ENCODE data around the gene EME1. TPM values are rescaled to one million over a fixed set of nuclear protein-coding genes. Genes with fewer than 3 reads are reported as not detected.

EME1 gene
- total RNA-seq, 2 donors from 2014 or later: 3.9 TPM; not detected in 1

DNA sequence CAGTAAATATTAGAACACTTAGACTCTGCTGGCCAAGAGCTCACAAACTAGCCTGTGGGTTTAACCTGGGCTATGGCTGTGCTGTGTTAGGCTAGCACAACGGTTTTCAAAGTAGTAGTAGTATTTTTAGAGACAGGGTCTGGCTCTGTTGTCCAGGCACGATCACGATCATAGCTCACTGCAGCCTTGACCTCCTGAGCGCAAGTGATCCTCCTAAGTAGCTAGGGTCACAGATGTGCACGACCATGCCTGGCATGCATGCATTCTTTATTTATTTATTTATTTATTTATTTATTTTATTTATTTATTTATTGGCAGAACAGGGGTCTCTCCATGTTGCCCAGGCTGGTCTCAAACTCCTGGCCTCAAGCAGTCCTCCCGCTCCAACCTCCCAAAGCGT is 10.4 kb upstream of the EME1 start:
- Histone ChIP-seq H3K36me3 (peaks cover 25% of the 10 kb centered on the region), H3K9me3 (no peaks in the 10 kb centered on the region), H3K4me1 (ENCODE audit: control insufficient read depth in 1 of 2, low read depth in 2 of 2) (peaks cover 0 to 5% of the 10 kb centered on the region in 2 donors), H3K27ac (no peak overlapping the region), H3K4me3 (no peak overlapping the region), H3K27me3 (replicated peaks; ENCODE audit: insufficient read depth) (no peaks in the 10 kb centered on the region)
- TF ChIP-seq, protein P1, sequence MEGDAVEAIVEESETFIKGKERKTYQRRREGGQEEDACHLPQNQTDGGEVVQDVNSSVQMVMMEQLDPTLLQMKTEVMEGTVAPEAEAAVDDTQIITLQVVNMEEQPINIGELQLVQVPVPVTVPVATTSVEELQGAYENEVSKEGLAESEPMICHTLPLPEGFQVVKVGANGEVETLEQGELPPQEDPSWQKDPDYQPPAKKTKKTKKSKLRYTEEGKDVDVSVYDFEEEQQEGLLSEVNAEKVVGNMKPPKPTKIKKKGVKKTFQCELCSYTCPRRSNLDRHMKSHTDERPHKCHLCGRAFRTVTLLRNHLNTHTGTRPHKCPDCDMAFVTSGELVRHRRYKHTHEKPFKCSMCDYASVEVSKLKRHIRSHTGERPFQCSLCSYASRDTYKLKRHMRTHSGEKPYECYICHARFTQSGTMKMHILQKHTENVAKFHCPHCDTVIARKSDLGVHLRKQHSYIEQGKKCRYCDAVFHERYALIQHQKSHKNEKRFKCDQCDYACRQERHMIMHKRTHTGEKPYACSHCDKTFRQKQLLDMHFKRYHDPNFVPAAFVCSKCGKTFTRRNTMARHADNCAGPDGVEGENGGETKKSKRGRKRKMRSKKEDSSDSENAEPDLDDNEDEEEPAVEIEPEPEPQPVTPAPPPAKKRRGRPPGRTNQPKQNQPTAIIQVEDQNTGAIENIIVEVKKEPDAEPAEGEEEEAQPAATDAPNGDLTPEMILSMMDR (IDR thresholded peaks at IDR 0.05): no peak
- DNase-seq (ENCODE audit: low spot score) (no peak), ATAC-seq (ENCODE audit: insufficient number of reproducible peaks, low FRiP score, low read depth) (no peak)

DNA sequence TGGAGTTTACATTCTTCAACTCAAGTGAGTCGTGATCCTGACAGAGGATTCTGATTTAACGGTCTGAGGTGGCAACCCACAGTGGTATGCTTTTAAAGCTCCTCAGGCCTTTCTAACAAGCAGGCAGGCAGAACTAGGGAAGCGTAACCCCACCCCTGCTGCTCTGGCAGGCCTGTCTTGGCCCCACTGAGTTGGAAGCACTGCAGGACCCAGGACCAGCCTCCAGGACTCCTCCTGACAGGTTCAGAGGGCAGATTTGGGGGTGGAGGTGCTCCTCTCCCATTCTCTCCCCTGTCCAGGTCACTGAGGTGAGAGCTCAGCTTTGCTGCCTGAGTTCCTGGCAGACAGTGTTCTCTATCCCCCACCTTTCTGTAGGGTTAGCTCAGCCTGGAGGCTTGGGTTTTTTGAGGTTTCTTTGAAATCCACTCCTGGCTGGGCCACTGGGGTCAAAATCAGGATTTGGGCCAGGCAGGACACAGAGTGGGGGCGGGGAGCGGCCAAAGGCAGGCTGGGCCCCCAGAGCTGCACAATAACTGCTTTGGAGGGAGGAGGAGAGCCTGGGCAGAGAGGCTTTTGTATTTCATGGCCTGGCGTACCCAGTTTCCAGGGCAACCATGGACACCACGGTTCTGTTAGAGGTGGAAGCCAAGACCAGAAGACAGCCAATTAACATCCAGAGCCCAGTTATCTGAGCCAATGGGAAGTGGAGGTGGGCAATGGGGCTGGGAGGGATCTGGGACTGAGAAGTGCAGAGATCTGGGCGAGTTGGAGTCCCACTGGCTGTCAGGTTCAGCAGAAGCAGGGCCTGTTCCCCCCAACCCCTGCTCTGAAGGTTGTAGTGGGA is 9.6 kb upstream of the EME1 start:
- Histone ChIP-seq H3K9me3 (no peaks in the 10 kb centered on the region), H3K27me3 (replicated peaks; ENCODE audit: insufficient read depth) (no peaks in the 10 kb centered on the region), H3K36me3 (peaks cover 28% of the 10 kb centered on the region), H3K4me1 (ENCODE audit: control insufficient read depth in 1 of 2, low read depth in 2 of 2) (peaks cover 0 to 5% of the 10 kb centered on the region in 2 donors), H3K27ac (no peak overlapping the region), H3K4me3 (no peak overlapping the region)
- TF ChIP-seq, protein P1 (IDR thresholded peaks at IDR 0.05): no peak
- DNase-seq (ENCODE audit: low spot score) (no peak), ATAC-seq (ENCODE audit: insufficient number of reproducible peaks, low FRiP score, low read depth) (no peak)

DNA sequence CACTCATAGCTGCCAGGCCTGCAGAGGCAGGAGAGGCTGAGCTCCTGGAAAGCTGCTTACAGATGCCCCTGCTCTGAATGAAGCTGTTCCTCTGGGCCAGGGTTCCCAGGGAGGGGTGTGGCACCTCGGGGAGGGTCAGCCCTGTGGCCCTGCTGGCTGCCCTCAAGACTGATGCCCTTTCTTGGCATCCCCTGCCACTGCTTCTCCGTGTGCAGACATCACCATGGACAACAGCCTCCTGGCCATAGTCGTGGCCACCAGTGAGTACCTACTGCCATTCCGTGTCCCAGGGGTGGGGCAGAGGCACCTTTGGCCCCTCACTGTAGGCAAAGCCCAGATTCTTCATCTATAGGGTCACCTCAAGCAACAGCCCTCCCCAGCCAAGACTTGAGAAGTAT is 9.0 kb upstream of the EME1 start:
- H3K27ac ChIP-seq: no peak overlapping the region
- no peak for DNase-seq (ENCODE audit: low spot score)
- no peaks in the 10 kb centered on the region for H3K9me3 ChIP-seq
- no peak for ATAC-seq (ENCODE audit: insufficient number of reproducible peaks, low FRiP score, low read depth)
- H3K4me1 ChIP-seq (ENCODE audit: control insufficient read depth in 1 of 2, low read depth in 2 of 2): peaks cover 0 to 5% of the 10 kb centered on the region in 2 donors
- TF ChIP-seq, protein P1 (IDR thresholded peaks at IDR 0.05): no peak
- peaks cover 31% of the 10 kb centered on the region for H3K36me3 ChIP-seq
- no peaks in the 10 kb centered on the region for H3K27me3 ChIP-seq (replicated peaks; ENCODE audit: insufficient read depth)
- no peak overlapping the region for H3K4me3 ChIP-seq

DNA sequence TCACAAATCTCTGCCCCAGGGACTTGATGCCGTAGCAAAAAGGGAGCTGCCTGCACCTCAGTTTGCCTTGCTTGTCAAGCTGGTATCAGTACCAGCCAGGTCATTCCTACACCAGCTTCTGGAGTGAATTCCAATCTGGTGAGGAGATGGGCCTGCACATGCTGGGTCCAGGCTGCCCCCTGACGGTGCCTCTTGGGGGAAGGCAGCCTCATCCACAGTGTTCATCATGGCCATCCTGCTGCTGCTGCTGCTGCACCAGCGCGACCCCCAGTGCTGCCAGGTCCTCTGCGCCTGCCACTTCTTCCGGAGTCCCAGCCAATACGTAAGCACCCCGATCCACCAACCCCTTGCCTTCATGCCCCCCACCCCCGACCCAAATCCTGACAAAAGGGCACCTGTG is 8.3 kb upstream of the EME1 start:
- TF ChIP-seq, protein P1 (IDR thresholded peaks at IDR 0.05): no peak
- Histone ChIP-seq H3K4me1 (ENCODE audit: control insufficient read depth in 1 of 2, low read depth in 2 of 2) (peaks cover 0 to 5% of the 10 kb centered on the region in 2 donors), H3K4me3 (no peak overlapping the region), H3K27me3 (replicated peaks; ENCODE audit: insufficient read depth) (no peaks in the 10 kb centered on the region), H3K27ac (no peak overlapping the region), H3K36me3 (peaks cover 38% of the 10 kb centered on the region), H3K9me3 (no peaks in the 10 kb centered on the region)
- DNase-seq (ENCODE audit: low spot score): no peak
- no peak for ATAC-seq (ENCODE audit: insufficient number of reproducible peaks, low FRiP score, low read depth)

DNA sequence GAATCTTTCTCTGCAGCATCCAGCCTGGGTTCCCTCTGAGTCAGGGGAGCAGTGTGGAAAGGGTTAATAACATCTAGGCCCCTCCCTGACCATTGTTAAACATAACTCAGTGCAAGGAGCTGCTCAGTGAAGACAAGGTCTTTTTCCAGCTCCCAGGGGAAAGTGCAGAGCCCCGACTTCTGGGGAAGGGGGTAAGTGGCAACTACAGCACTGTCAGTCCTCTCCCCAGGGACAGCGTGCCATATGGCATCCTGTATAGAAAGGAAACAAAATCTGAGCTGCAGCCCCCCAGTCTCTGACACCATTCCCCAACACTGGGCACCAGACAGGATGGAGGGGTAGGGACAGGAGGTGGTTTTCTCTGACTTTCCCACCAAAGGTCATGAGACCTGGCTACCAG is 7.9 kb upstream of the EME1 start:
- Histone ChIP-seq H3K27me3 (replicated peaks; ENCODE audit: insufficient read depth) (no peaks in the 10 kb centered on the region), H3K27ac (no peak overlapping the region), H3K36me3 (peaks cover 42% of the 10 kb centered on the region), H3K4me1 (ENCODE audit: control insufficient read depth in 1 of 2, low read depth in 2 of 2) (peaks cover 0 to 5% of the 10 kb centered on the region in 2 donors), H3K9me3 (no peaks in the 10 kb centered on the region), H3K4me3 (no peak overlapping the region)
- ATAC-seq (ENCODE audit: insufficient number of reproducible peaks, low FRiP score, low read depth) (no peak), DNase-seq (ENCODE audit: low spot score) (no peak)
- TF ChIP-seq, protein P1 (IDR thresholded peaks at IDR 0.05): no peak

All from thoracic aorta (tissue), 2 donors.